Measurements from ENCODE around the gene NUP58.

- TF ChIP-seq, protein P1, sequence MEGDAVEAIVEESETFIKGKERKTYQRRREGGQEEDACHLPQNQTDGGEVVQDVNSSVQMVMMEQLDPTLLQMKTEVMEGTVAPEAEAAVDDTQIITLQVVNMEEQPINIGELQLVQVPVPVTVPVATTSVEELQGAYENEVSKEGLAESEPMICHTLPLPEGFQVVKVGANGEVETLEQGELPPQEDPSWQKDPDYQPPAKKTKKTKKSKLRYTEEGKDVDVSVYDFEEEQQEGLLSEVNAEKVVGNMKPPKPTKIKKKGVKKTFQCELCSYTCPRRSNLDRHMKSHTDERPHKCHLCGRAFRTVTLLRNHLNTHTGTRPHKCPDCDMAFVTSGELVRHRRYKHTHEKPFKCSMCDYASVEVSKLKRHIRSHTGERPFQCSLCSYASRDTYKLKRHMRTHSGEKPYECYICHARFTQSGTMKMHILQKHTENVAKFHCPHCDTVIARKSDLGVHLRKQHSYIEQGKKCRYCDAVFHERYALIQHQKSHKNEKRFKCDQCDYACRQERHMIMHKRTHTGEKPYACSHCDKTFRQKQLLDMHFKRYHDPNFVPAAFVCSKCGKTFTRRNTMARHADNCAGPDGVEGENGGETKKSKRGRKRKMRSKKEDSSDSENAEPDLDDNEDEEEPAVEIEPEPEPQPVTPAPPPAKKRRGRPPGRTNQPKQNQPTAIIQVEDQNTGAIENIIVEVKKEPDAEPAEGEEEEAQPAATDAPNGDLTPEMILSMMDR (IDR thresholded peaks at IDR 0.05; ENCODE audit: low read depth, low read length, poor library complexity, severe bottlenecking): no peak
- TF ChIP-seq EZH2phosphoT487 (IDR thresholded peaks at IDR 0.05; ENCODE audit: borderline replicate concordance, low read length): no peak
These were observed 50.8 kb downstream of the NUP58 start for GRCh38 chr13:25352230-25352629.

All from DOHH2 (cell line).